SK-N-SH treated with all-trans-retinoic acid at 6 μM for 48 hours (cell line): ENCODE data around the gene NUMB.

Source experiments
- ARNTL ChIP-seq: fragments of 450-650 bp; formaldehyde crosslinking; IDR thresholded peaks from 2 replicates; pipeline ENCODE4 v1.5.0; 2020; ENCODE audit warnings: low read depth, mild to moderate bottlenecking, moderate library complexity, borderline replicate concordance
- CSDC2 ChIP-seq: fragments of 250-450 bp; sonication (Bioruptor Pico); IDR thresholded peaks from 2 replicates; pipeline ENCODE4 v1.5.0; 2020; ENCODE audit warnings: mild to moderate bottlenecking, moderate library complexity
- GLIS3 ChIP-seq: fragments of 250-450 bp; sonication (Bioruptor Pico); IDR thresholded peaks from 2 replicates; pipeline ENCODE4 v1.5.0; 2020; ENCODE audit warnings: mild to moderate bottlenecking, moderate library complexity
- ISL1 ChIP-seq: fragments of 250-450 bp; sonication (Bioruptor Pico); IDR thresholded peaks from 2 replicates; pipeline ENCODE4 v2.1.2; 2022; ENCODE audit warnings: mild to moderate bottlenecking, moderate library complexity
- TCF4 ChIP-seq: fragments of 250-450 bp; sonication (Bioruptor Pico); IDR thresholded peaks from 2 replicates; pipeline ENCODE4 v1.8.0; 2021; ENCODE audit warnings: mild to moderate bottlenecking, moderate library complexity, borderline replicate concordance
- TOX ChIP-seq: fragments of 250-450 bp; sonication (Bioruptor Pico); IDR thresholded peaks from 2 replicates; pipeline ENCODE4 v1.8.0; 2021; ENCODE audit warnings: mild to moderate bottlenecking, moderate library complexity, borderline replicate concordance
- ZFP3 ChIP-seq: fragments of 250-450 bp; sonication (Bioruptor Pico); IDR thresholded peaks from 2 replicates; pipeline ENCODE4 v1.5.0; 2020; ENCODE audit warnings: mild to moderate bottlenecking, moderate library complexity
- ZFP30 ChIP-seq: fragments of 450-650 bp; formaldehyde crosslinking; IDR thresholded peaks from 2 replicates; pipeline ENCODE4 v1.5.0; 2022; ENCODE audit warnings: mild to moderate bottlenecking, moderate library complexity
- ZNF565 ChIP-seq: fragments of 450-650 bp; formaldehyde crosslinking; conservative IDR thresholded peaks from 2 replicates; pipeline ENCODE4 v1.5.0; 2020; ENCODE audit warnings: low read depth, mild to moderate bottlenecking, moderate library complexity
- ZNF8 ChIP-seq: fragments of 450-650 bp; formaldehyde crosslinking; IDR thresholded peaks from 2 replicates; pipeline ENCODE4 v1.5.0; 2020; ENCODE audit warnings: mild to moderate bottlenecking, moderate library complexity
- TF ChIP-seq, protein P1 (sequence below): fragments of 250-450 bp; sonication (Bioruptor Pico); IDR thresholded peaks from 2 replicates; pipeline ENCODE4 v1.8.0; 2020; ENCODE audit warnings: mild to moderate bottlenecking, moderate library complexity, borderline replicate concordance
- TF ChIP-seq, protein P2 (sequence below): fragments of 250-450 bp; sonication (Bioruptor Pico); IDR thresholded peaks from 2 replicates; pipeline ENCODE4 v1.5.1; 2021; ENCODE audit warnings: mild to moderate bottlenecking, moderate library complexity
- TF ChIP-seq, protein P3 (sequence below): fragments of 250-450 bp; sonication (Bioruptor Pico); IDR thresholded peaks from 2 replicates; pipeline ENCODE4 v1.5.0; 2020; ENCODE audit warnings: mild to moderate bottlenecking, moderate library complexity

DNA sequence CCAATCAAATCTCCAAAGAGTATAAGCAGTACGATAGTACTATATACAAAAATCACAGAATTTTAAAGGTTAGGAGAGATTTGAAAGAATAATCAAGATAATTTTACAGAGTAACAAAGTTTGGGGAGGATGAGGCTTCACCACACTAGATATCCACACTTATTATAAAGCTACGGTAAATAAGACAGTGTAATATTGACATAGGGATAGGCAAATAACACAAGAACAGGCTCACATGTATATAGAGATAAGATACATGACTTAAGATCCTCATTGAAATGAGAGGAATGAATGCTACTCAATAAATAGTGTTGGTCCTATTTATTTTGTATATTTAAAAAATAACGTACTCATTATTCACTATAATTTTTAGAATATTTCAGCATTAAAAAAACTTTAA is 26.2 kb downstream of the NUMB start:
- TF ChIP-seq, protein P1, sequence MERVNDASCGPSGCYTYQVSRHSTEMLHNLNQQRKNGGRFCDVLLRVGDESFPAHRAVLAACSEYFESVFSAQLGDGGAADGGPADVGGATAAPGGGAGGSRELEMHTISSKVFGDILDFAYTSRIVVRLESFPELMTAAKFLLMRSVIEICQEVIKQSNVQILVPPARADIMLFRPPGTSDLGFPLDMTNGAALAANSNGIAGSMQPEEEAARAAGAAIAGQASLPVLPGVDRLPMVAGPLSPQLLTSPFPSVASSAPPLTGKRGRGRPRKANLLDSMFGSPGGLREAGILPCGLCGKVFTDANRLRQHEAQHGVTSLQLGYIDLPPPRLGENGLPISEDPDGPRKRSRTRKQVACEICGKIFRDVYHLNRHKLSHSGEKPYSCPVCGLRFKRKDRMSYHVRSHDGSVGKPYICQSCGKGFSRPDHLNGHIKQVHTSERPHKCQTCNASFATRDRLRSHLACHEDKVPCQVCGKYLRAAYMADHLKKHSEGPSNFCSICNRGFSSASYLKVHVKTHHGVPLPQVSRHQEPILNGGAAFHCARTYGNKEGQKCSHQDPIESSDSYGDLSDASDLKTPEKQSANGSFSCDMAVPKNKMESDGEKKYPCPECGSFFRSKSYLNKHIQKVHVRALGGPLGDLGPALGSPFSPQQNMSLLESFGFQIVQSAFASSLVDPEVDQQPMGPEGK = no peak
- TF ChIP-seq CSDC2 (CRISPR knock-in tag) = no peak
- TF ChIP-seq, protein P2, sequence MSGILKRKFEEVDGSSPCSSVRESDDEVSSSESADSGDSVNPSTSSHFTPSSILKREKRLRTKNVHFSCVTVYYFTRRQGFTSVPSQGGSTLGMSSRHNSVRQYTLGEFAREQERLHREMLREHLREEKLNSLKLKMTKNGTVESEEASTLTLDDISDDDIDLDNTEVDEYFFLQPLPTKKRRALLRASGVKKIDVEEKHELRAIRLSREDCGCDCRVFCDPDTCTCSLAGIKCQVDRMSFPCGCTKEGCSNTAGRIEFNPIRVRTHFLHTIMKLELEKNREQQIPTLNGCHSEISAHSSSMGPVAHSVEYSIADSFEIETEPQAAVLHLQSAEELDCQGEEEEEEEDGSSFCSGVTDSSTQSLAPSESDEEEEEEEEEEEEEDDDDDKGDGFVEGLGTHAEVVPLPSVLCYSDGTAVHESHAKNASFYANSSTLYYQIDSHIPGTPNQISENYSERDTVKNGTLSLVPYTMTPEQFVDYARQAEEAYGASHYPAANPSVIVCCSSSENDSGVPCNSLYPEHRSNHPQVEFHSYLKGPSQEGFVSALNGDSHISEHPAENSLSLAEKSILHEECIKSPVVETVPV (CRISPR knock-in tag) = no peak
- no peak for TF ChIP-seq ARNTL (CRISPR knock-in tag)
- TF ChIP-seq TOX = no peak
- TF ChIP-seq TCF4 (CRISPR knock-in tag) = no peak
- no peak for TF ChIP-seq ZFP30 (CRISPR knock-in tag)
- TF ChIP-seq, protein P3, sequence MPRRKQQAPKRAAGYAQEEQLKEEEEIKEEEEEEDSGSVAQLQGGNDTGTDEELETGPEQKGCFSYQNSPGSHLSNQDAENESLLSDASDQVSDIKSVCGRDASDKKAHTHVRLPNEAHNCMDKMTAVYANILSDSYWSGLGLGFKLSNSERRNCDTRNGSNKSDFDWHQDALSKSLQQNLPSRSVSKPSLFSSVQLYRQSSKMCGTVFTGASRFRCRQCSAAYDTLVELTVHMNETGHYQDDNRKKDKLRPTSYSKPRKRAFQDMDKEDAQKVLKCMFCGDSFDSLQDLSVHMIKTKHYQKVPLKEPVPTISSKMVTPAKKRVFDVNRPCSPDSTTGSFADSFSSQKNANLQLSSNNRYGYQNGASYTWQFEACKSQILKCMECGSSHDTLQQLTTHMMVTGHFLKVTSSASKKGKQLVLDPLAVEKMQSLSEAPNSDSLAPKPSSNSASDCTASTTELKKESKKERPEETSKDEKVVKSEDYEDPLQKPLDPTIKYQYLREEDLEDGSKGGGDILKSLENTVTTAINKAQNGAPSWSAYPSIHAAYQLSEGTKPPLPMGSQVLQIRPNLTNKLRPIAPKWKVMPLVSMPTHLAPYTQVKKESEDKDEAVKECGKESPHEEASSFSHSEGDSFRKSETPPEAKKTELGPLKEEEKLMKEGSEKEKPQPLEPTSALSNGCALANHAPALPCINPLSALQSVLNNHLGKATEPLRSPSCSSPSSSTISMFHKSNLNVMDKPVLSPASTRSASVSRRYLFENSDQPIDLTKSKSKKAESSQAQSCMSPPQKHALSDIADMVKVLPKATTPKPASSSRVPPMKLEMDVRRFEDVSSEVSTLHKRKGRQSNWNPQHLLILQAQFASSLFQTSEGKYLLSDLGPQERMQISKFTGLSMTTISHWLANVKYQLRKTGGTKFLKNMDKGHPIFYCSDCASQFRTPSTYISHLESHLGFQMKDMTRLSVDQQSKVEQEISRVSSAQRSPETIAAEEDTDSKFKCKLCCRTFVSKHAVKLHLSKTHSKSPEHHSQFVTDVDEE = no peak
- no peak for TF ChIP-seq ZNF565 (CRISPR knock-in tag)
- no peak for TF ChIP-seq GLIS3
- no peak for TF ChIP-seq ISL1 (CRISPR knock-in tag)
- no peak for TF ChIP-seq ZNF8 (CRISPR knock-in tag)
- no peak for TF ChIP-seq ZFP3
